Left kidney (tissue), 8 donors: ENCODE measurements around the gene IL12A. TPM values are rescaled to one million over a fixed set of nuclear protein-coding genes. Genes with fewer than 3 reads are reported as not detected.

Source experiments
- DNase-seq: peaks from one replicate; pipeline ENCODE4 v3.0.0-alpha.2; 2013
- long read RNA-seq, 8 donors: transcript quantifications; one replicate each; lab custom pipeline, GENCODE V29; 2026
- polyA plus RNA-seq: library from polyadenylated mRNA; unstranded; fragments of 120-200 nt; gene quantifications from one replicate; pipeline ENCODE4 v1.2.1, GENCODE V29; 2013; ENCODE audit not compliant: insufficient read length

IL12A gene
- 1.3 TPM for polyA plus RNA-seq
- long read RNA-seq, donor 1: 0 reads
- long read RNA-seq, donor 2, partial matches to known transcripts: 0 of 1 reads
- long read RNA-seq, donor 2, other reads (novel, unspliced or antisense): 0 of 1 reads
- long read RNA-seq, donor 3: 0 reads
- long read RNA-seq, donor 4: 0 reads
- long read RNA-seq, donor 5: 0 reads
- long read RNA-seq, donor 6: 0 reads
- long read RNA-seq, donor 7: 0 reads
- long read RNA-seq, donor 8: 0 reads

- DNase-seq: peak; percentile 78
Observed at GRCh38 chr3:159988617-159989271, at the start of gene IL12A. Gene IL12A (plus strand): TSS chr3:159988835.

DNA sequence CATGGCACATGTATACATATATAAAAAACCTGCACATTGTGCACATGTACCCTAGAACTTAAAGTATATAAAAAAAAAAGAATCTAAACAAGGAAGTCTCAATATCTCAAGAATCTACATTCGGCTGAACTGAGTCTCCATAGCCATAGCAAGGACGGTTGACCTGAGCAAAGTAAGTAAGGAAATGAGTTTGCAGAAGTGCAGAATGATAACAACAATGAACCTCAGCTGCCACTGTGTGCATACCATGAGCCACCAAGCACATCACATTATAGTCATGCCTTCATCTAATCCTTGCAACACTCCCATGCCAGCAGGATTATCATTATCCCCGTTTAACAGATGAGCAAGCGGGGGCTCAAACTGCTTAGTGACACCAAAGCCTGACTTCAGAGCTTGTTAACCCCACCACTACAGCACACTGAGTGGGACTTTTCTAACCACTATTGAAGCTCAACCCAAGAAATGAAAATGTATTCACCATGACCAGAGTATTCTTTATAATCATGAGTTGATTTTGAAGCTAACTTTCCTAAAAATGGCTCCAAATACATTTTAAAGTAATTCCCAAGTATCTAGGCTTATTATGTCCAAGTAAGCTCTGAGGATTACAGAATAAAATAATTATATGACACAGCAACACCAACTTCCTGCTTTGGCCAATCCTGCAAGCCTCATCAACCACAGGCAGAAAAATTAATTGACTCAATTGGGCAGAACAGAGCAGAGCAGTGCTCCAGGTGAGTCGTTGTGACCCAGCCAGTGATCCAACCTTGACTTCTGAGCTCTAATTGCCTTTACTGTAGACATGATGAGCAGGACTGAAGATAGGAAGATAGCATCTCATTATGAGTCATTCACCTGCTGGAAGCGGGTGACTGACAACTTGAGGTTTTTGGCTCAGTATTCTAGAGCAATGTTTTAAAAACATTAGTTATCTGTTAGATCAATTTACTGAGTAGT lies 47.3 kb upstream of the IL12A start:
- no peak for DNase-seq

GRCh38 chr3:159944781-159945180 lies 43.9 kb upstream of the IL12A start:
- DNase-seq: no peak

GRCh38 chr3:159945930-159946329 lies 42.7 kb upstream of the IL12A start:
- no peak for DNase-seq

- DNase-seq: no peak
Observed at GRCh38 chr3:159947220-159947619, 41.4 kb upstream of the IL12A start.

GRCh38 chr3:159948429-159949144 lies 40.0 kb upstream of the IL12A start:
- DNase-seq: no peak

- DNase-seq: no peak
Observed at GRCh38 chr3:159950156-159950898, 38.3 kb upstream of the IL12A start.

- no peak for DNase-seq
Observed at GRCh38 chr3:159951540-159951939, 37.1 kb upstream of the IL12A start.

- DNase-seq: no peak
Observed at GRCh38 chr3:159953325-159954085, 35.1 kb upstream of the IL12A start.

GRCh38 chr3:159960188-159961148 lies 28.2 kb upstream of the IL12A start:
- DNase-seq: no peak

DNA sequence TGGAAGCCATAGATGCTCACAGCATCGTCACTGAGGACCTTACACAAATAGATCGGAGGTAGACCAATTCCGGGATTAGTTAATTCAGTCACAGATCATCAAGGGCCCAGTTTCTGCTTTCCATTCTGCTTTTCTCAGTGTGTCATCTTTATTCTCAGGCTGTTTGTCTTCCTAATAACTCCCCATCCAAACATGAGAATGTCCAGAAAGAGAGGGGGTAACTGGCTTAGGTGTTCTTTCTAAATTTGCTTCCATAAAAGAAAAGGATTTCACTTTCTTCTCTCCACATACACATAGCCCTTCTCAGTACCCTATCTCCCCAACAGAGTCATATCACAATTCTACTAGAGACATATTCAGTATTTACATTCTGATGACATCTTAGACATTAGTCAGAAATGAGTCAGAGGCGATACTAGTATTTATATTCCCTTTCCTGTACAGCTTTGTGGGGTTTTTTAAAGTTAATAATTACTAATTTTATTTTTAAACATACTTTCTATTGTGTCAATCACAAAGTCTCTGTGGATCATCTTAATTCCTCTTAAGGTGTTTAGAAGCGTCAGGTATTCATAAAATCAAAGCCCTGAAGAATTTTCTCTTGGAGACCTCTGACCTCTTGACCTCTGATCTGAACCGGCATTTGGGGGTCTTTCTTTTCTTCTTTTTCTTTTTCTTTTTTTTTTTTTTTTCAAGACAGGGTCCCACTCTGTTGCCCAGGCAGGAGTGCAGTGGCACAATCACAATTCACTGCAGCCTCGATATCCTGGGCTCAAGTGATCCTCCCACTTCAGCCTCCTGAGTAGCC lies 24.3 kb upstream of the IL12A start:
- no peak for DNase-seq

DNA sequence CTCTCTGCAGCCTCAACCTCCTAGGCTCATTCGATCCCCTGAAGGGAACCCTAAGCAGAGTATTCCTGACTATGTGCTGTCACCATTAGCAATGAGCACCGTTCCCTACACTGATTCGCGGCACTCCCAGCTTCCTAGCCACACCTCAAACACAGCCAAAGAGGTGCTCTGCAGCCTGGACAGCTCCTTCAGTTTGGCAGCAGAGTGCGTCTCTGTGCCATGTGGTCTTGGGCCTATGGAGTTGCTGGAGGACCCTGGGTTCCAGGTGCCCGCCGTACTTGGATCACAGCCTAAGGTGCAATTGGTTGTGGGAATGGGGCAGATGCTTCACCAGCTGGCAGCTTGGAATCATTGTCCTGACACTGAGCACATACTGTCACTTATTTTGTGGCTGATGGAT lies 17.3 kb upstream of the IL12A start:
- DNase-seq: no peak

DNA sequence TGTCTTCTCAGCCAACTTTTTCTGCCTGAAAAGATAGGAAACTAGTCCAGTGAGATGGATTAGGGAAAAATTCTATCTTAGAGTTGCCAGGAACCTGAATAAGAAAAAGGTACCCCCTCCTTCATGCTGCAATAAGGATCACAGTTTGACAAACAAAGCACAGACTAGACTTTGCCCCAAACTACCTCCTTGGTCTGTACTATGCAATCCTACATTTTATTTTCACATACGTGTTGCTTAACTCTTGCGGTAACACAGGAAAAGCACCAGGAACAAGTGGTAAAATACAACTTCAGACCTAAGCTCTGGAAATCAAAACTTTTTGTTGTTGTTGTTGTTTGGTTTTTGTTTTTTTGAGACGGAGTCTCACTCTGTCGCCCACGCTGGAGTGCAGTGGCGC lies 11.3 kb upstream of the IL12A start:
- DNase-seq: no peak

GRCh38 chr3:159978353-159978752 lies 10.3 kb upstream of the IL12A start:
- peak; percentile 19 for DNase-seq

DNA sequence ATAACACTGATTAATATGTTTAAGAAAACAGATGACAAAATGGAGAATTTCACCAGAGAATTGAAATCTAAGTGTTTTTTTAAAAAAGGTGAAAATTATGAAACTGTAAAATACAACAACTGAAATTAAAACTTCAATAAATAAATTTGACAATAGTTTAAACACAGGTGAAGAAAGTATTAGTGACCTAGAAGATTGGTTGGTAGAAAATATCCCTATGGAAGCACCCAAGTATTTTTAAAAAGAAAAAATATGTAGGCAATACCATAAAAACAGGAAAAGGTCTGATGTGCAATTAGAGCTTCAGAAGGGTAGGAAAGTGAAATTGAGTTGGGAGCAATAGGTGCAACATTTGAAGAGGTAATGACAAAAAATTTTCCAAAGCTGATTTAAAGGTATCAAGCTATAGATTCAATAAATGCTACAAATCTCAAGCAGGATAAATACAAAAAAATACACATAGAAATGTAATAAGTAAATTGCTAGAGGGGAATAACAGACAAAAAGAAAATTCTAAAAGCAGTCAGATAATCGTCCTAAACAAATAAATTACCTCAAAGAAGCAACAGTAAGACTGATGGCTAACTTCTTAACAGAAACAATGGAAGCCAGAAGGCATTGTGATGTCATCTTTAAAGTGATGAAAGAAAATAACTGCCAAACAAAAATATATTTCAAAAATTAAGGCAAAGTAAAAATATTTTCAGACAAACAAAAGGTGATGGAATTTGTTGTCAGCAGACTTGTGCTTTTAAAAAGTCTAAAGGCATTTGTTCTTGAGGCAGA lies 9.5 kb upstream of the IL12A start:
- no peak for DNase-seq

- no peak for DNase-seq
Observed at GRCh38 chr3:159982442-159982974, 6.1 kb upstream of the IL12A start.

GRCh38 chr3:159987291-159987711 lies 1.3 kb upstream of the IL12A start:
- no peak for DNase-seq
